ENCODE data around the gene PRM2.
"Not testable (repeated sequence)": the region's sequence is repeated elsewhere in the genome, so short reads cannot be mapped to it uniquely, and the experiment has no call there.

Gene PRM2

DNA sequence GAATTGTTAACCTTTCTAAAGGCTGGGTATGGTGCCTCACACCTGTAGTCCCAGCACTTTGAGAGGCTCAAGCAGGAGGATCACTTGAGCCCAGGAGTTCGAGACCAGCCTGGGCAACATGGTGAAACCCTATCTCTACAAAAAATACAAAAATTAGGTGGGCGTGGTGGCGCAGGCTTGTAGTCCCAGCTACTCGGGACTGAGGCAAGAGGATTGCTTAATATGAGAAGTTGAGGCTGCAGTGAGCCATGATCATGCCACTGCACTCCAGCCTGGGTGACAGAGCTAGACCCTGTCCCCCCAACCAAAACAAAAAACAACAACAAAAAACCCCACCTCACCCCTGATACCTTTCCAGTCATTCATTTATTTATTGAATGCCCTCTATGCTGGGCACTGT is 13.4 kb upstream of the PRM2 start:
- DNase-seq (ENCODE audit: low spot score) = not testable (repeated sequence)

DNA sequence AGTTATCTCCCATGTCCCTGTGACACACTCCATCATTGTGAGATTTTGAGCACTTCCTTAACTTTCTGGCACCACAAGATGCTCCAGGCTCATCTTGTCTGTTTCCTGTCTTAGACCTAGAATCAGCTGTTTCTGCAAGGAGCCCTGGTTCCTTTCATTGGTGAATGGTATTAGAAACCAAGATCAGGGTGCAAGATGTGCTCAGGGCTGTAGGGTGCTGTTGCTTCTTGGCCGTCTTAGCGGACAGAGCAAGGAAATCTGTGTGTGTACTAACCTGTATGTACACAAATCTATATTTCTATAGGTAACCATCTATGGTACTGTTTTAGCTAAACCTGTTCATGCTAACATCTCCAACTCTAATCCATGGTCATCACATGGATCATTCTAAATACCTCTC is 12.9 kb upstream of the PRM2 start:
- DNase-seq (ENCODE audit: low spot score) = no peak

DNA sequence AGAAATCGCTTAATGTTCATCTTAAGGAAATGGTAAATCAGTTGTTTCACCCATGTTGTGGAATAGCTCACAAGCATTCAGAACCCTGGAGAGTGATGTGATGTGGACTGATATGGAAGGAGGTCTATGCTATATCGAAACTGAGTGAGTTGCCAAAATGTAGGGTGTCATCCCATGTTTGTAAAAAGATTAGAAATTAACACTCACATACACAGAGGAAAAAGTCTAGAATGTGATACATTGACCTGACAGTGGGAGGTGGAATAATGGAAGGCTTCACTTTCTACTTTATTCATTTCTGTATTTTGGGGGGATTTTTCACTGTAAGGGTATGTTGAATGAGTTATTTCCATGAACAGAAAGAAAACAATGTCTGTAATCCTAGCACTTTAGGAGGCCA is 9.6 kb upstream of the PRM2 start:
- DNase-seq (ENCODE audit: low spot score) = no peak

DNA sequence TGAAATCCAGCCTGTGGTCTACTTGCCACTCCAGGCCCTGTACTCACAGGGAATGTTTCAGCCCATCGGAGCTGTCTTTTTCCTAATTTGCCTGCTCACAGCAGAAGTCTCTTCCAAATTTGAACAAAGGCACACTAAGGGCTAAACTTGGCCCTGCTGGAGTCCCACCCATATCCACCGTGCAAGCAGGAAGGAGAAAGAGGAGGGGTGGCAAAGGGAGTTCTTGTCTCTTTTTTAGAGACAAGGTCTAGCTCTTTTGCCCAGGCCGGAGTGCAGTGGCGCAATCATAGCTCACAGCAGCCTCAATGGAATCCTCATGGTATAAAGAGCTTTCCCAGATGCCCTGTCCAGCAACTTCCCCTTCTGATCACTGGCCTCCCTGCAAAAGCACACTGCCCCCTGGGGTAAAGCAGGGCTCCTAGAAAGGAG is 7.6 kb upstream of the PRM2 start:
- no peak for DNase-seq (ENCODE audit: low spot score)

DNA sequence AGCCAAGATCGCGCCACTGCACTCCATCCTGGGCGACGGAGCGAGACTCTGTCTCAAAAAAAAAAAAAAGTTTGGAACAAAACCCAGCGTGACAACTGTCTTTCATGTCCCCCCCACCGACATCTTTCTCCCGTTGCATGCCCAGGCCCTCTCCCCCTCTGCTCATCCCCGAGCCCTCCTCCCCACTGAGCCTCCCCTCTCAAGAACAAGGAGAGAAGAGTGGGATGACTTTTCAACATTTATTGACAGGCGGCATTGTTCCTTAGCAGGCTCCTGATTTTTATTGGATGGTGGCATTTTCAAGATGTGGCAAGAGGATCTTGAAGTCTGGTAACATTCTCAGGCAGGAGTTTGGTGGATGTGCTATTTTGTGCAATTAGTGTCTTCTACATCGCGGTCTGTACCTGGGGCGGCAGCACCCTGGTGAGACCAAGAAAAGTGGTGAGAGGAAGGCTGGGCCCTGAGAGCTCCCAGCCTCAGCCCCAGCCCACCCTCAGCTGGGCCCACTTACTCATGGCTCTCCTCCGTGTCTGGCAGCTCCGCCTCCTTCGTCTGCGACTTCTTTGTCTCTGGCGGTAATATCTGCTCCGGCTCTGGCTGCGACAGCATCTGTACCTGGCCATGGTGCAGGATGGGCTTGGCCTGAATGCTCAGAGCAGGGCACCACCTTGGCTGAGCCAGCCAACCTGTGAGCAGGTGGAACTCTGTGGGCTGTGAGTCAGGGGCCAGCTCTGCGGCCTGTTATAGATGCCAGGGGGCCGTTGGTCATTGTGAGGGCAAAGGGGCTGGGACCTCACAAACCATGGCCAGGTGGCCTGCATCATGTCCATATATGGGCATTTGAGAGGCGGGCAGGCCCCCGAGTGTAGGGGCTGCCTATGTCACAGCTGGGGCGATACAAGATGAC is 4.6 kb upstream of the PRM2 start, which contains the start of gene PRM1:
TSS of gene PRM1 (minus strand) at position 715 of the 907 bp plus-strand sequence. CDS start at position 623, 92 bp downstream.
- DNase-seq (ENCODE audit: low spot score) = no peak

DNA sequence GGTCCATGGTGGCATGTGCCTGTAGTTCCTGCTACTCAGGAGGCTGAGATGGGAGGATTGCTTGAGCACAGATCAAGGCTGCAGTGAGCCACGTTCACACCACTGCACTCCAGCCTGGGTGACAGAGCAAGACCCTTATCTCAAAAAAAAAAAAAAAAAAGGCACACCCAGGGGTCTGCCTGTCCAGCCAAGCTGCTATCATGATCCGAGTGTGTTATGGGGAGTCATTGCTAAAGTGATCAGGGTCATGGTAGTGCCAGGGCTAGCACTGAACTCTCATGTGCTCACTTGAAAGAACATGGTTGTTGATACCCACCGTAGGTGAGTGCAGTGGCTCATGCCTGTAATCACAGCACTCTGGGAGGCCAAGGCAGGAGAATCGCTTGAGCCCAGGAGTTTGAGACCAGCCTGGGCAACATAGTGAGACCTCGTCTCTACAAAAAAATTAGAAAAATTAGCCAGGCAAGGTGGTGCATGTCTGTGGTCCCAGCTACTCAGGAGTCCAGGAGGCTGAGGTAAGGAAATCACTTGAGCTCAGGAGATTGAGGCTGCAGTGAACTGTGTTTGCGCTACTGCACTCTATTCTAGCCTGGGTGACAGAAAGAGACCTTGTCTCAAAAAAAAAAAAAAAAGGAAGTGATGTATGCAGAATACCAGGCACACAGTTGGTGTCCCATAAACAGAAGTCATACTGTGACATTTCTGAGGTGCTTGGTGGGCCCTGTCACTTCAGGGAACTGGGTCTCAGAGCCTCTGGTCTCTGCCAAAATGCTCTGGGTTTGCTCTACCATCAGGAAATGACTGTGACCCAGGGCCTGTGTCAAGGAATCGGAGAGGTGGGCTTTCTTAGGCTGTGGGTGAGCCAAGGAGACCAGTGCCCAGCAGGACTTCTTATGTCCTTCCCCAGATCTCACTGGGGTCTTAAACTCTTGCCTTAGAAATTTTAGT is 2.7 kb upstream of the PRM2 start:
- DNase-seq (ENCODE audit: low spot score) = no peak

DNA sequence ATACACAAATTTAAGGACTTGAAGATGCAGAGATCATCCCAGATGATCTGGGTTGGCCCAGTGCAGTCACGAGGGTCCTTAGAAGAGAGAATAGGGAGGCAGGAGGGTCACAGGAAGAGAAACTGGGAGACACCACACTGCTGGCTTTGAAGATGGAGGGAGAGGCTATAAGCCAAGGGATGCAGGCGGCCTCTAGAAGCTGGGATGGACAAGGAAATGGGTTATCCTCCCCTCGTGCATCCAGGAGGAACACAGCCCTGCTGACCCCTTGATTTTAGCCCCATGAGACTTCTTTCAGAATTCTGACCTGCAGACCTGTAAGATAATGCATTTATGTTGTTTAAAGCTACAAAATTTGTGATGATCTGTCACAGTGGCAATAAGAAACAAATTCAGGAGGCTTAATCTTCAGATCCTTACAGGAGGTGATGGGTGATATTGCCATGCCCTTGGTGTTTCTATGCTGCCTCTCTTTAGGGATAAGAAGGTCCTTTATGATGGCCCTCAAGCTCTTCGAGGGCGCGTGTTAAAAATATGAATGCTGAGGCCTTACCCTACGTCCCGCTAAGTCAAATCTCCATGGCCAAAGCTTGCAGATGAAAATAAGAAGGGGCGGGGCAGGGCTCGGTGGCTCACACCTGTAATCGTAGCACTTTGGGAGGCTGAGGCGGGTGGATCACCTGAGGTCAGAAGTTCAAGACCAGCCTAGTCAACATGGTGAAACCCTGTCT is 1.5 kb upstream of the PRM2 start:
- no peak for DNase-seq (ENCODE audit: low spot score)

DNA sequence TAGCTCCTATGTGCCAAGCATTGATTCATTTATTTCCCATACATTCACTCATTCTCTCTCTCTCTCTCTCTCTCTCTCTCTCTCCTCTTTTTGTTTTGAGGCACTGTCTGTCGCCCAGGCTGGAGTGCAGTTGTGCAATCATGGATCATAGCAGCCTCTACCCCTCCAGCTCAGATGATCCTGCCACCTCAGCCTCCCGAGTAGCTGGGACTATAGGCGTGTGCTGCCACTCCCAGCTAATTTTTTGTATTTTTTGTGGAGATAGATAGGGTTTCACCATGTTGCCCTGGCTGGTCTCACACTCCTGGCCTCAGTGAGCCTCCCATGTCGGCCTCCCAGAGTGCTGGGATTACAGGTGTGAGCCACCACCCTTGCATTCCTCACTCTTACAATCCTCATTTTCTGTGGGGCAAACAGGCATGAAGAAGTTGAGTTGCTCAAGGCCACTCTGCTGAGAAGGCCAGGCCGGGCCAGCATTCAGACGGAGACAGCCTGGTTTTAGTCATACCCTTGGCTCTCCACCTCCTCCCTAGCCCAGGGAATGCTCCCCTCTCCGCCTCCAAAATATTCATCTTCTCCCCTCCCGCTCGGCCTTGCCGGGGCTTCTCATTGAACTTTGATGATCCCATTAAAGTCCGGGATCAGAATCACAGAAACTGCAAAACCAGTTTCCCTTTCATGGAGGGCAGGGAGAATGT is 765 bp upstream of the PRM2 start:
- no peak for DNase-seq (ENCODE audit: low spot score)

DNA sequence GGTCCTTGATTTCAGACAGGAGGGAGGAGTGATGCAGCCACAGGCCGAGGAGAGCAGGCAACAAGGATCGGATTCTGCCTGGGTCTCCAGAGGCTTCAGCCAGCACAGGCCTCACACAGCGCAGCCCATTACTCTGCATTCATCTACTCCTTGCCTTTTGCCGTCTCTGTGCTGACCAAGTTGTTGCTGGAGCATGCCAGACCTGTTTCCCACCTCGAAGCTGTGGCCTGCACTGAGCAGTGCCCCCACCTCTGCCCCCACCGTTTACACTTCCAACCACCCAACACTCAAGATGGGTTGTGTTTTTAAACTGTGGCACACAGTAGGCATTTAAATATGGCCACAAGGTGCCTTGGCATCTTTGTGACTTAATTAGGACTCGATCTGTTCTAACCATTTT is 1.3 kb downstream of the PRM2 start:
- DNase-seq (ENCODE audit: low spot score) = no peak

DNA sequence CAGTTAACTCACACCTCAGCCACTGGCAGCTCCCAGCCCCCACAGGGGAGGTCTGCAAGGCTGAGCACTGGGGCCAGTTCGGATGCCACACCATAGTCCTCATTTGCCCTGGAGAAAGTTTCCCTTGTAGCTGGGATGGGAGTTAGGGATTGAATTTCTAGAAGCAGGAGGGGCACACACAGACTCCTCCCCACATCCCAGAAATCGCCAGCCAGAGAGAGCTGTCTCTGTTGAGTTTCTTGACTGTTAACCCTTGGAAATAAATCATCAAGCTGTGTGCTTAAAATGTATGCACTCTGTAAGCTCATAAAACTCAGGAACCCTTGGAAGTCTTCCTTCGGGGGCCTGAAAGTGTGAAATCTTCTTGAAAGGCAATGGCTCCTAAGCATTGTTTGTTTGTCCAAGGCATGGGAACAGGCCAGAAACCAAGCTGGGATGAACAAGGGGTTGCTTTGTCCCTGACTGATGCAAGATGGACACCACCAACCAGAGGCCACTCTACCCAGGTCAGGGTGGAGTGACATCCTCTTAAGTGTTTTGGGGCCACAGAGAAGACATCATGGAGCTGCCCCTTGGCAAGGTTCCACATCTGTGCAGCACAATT is 2.5 kb downstream of the PRM2 start:
- no peak for DNase-seq (ENCODE audit: low spot score)

DNA sequence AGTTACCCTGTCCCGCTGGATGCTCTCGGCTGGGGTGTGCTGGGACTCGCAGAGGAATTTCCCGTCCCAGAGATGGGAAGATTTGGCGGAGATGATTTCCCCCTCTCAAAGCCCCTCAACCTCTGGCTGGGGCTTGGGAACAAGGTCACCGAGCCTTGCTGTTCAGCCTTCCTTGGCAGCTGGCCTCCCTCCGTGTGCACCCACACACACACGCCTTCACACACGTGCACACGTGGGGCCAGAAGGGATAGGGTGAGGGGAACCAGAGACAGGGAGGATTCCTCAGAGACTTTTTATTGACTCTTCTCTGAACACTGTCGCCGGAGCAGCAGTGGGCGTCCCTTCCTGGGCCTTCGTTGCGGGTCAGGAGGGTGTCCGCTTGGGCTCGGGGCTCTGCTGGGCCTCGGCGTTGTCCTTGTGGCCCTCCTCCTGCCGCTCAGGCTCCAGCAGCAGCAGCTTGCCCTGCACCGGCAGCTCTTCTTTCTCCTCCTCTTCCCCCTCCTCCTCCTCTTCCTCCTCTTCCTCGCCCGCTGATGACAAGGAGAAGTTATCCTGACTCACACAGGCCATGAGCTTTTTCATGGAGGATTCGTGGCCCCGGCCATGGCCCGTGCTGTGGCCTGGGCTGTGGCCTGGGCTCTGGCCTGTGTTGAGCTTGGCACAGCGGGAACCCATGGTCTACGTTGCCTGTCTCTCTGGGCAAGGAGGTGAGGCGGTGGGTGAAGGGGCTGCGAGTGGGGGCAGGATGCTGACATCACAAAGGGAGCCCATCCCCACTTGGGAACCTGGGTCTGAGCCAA is 3.2 kb downstream of the PRM2 start, which contains the start of gene PRM3:
TSS of gene PRM3 (minus strand) at position 709 of the 800 bp plus-strand sequence. CDS start at position 675, 34 bp downstream.
- DNase-seq (ENCODE audit: low spot score) = no peak

DNA sequence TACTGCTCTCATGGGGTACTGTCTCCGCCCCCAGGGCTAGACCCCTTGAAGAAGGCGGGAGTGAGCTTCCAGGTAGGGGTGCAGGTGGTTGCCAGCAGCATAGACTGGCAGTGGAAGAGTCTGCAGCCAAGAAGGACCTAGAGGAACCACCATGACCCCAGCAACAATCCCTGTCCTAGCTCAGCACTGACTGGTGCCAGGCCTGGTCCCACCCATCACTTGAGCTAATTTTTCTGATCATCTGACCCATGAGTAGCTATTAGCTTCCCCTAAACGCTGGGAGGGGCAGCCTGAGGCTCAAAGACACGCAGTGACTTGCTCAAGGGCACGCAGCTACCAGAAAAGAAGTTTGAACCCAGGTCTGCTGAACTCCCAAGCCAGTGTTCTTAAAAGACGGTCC is 3.8 kb downstream of the PRM2 start:
- DNase-seq (ENCODE audit: low spot score) = no peak

DNA sequence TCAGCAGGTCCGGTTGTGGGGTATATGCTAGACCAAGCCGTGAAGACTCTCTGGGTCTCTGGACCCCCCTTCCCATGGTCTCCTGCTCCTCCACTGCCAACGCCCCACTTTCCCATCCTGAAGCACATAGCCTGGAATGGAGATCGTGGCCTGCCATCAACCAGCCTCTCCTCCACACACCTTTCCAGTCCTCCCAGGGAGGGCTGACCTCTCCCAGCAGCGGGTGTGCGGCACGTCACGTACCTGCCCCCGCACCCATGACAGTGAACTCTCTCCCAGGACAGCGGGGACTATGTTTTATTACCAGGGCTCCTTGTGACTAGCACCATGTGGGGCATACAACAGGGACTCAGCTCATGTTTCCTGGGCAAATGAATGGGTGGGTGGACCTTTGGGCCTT is 4.7 kb downstream of the PRM2 start:
- no peak for DNase-seq (ENCODE audit: low spot score)

DNA sequence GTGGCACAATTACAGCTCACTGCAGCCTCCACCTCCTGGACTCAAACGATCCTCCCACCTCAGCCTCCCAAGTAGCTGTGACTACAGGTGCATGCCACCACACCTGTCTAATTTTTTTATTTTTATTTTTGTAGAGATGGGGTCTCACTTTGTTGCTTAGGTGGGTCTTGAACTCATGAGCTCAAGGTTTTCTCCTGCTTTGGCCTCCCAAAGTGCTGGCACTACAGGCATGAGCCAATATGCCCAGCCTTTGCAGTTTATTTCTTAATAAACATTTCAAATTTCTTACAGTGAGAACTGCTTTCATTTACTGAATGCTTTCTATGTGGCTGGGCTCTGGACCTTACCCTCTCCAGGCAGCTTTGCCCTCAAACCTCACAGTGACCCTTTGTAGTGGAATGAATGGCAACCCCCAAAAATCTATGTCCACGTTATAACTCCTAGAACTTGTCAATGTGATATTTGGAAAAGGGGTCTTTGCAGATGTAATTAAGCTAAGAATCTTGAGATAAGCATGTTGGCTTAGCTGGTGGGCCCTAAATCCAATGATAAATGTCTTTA is 5.6 kb downstream of the PRM2 start:
- no peak for DNase-seq (ENCODE audit: low spot score)

DNA sequence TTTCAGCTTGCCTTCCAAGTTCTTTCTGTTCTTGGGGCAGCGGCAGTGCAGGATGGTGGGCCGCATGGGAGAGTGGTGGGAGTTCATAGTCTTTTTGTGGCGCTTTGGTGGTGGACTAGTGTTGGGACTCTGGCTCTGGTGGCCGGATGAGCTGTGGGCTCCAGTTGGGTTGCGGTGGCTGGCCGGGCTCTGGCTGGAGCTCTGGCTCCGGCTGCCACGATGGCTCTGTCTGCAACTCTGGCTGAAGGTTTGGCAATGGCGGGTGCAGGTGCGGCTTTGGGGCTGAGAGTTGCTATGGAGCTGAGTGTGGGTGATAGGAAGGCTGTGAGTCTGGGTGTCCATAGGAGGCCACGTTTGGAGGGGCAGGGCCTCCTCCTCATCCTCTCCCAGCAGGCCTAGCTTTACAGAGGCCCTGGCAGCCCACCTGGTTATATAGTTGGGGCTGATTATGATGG is 7.3 kb downstream of the PRM2 start, which contains the start of gene TNP2:
TSS of gene TNP2 (minus strand) at position 405 of the 455 bp plus-strand sequence. CDS start at position 342, 63 bp downstream.
- no peak for DNase-seq (ENCODE audit: low spot score)

DNA sequence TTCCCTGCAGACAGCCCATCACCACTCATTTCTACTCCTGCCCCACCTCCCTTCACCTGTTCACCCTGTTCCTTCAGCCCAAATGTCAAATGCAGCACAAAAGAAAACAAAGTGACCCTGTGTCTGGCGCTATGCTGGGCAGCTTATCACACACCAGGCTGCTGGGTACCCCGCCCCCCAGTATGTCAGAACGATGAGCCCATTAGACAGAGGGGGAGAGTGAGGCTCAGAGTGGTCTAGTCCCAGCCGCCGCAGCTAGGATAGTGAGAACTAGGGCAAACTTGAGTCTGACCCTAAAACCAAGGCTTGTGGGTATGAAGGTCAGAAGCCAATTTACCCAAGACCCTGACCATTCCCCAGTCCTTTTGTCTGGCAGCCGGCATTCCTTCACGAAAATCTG is 11.2 kb downstream of the PRM2 start:
- DNase-seq (ENCODE audit: low spot score) = no peak

DNA sequence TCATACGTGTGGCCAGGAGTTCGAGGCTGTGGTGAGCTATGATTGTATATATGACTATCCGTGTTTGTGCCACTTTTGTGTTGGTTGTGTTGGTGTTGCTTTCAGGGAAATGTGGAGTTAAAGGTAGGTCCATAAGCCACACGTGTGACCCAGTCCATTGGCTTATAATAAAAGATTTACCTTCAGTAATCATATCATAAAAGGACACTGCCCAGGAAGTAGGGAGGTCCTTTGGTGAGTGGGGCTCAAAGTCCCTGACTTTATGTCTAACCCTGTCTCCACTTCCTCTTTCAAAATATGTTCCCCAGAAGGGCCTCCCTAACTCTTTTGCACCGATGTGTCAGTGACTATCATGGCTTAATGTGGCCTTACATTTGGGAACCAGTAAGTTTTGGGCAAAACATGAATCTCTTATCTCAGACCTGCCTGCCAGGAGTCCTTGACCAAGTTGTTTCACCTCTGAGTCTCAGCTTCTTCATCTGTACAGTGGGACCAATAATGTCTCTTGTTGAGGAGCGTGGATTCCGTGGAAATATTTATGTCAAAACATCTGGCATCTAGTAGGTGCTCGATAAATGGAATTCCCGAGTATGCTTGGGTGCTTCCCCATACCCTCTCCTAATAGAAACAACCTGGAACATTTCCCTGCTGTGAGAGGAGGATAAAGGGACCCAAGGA is 12.0 kb downstream of the PRM2 start:
- DNase-seq (ENCODE audit: low spot score) = no peak

DNA sequence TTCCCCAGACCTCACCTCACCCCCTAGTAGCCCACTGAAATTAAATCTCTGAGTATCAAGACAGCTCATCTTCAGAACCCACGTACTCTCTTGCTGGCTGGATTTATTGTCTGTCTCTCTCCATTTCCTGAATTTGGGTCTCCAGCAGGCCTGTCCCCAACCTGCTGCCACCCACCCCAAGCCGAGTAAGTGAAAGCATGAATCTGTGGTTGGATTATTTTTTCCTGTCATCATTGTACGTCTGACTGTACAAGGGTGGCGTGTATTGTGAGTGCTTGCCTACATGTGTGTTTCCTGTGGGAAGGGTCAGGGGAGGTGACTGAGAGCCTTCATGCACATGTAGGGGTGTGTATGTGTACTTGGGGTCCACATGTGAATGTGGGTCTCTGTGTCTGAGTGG is 12.5 kb downstream of the PRM2 start:
- peak; percentile 45 for DNase-seq (ENCODE audit: low spot score)

DNA sequence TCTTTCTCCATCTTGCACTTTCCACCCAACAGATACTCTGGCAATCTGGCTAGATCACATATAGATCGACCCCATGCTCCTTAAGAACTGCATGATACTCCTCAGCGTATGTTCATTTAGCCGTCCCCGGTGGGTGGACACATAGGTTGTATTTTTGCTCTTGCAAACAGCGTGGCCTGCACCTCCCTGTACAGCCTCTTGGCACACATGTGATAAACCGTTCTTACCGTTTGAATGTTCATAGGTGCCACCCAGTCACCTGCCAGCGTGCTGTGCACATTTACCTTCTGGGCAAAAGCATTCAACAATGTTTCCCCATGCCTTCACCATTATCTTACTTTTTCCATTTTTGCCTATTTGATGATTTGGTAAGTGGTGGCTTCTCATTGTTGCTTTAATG is 13.4 kb downstream of the PRM2 start:
- DNase-seq (ENCODE audit: low spot score) = no peak
